CD4-positive, CD25-positive, alpha-beta regulatory T cell (primary cell): ENCODE measurements around the gene STYXL2. TPM values are rescaled to one million over a fixed set of nuclear protein-coding genes. Genes with fewer than 3 reads are reported as not detected.

Source experiments
- ATAC-seq, 2 donors: fragments of 150-1000 bp; cut with Tn5 transposase; one replicate each; pipeline ENCODE4 v1.10.0; 2021; ENCODE audit warnings: low read depth in 2 of 2, moderate number of reproducible peaks in 2 of 2, moderate library complexity in 1 of 2
- DNase-seq, 3 donors: peaks; one replicate each; pipeline versions ENCODE4 v3.0.0 to v3.0.0-alpha.2; 2012 to 2022; ENCODE audit warnings: mixed read lengths in 1 of 3
- H3K27ac ChIP-seq: one replicate; pipeline ENCODE4 v1.7.0; 2013; ENCODE audit warnings: mild to moderate bottlenecking, low read length; ENCODE audit not compliant: insufficient read depth, poor library complexity, severe bottlenecking
- H3K27me3 ChIP-seq: one replicate; pipeline ENCODE4 v1.7.0; 2013; ENCODE audit warnings: low read length; ENCODE audit not compliant: control insufficient read depth, insufficient read depth
- H3K36me3 ChIP-seq: one replicate; pipeline ENCODE4 v1.7.0; 2013; ENCODE audit warnings: mild to moderate bottlenecking, low read length, moderate library complexity; ENCODE audit not compliant: control insufficient read depth, insufficient read depth
- H3K4me1 ChIP-seq: 2 replicates; pipeline ENCODE4 v1.7.0; 2013; ENCODE audit warnings: mild to moderate bottlenecking, low read length; ENCODE audit not compliant: insufficient read depth, control insufficient read depth, poor library complexity, severe bottlenecking
- H3K4me3 ChIP-seq: one replicate; pipeline ENCODE4 v1.7.0; 2013; ENCODE audit warnings: low read depth, mild to moderate bottlenecking, low read length, moderate library complexity
- H3K9me3 ChIP-seq, 2 experiments: 1 replicate in 1 of 2; 2 replicates in 1 of 2; pipeline ENCODE4 v1.7.0; 2013; ENCODE audit warnings: low read length in 2 of 2, mild to moderate bottlenecking in 1 of 2, moderate library complexity in 1 of 2; ENCODE audit not compliant: control insufficient read depth in 2 of 2
- H3K27ac Mint-ChIP-seq, 3 donors: one replicate each; pipeline ENCODE4 v1.8.0; 2020 to 2022; ENCODE audit warnings: mild to moderate bottlenecking in 3 of 3, mixed read lengths in 3 of 3, moderate library complexity in 2 of 3
- H3K27me3 Mint-ChIP-seq: one replicate; pipeline ENCODE4 v1.8.0; 2022; ENCODE audit warnings: mild to moderate bottlenecking, mixed read lengths
- H3K36me3 Mint-ChIP-seq: one replicate; pipeline ENCODE4 v1.8.0; 2020; ENCODE audit warnings: mixed read lengths
- H3K4me1 Mint-ChIP-seq, 4 donors: one replicate each; pipeline ENCODE4 v1.8.0; 2020 to 2022; ENCODE audit warnings: mixed read lengths in 4 of 4, mild to moderate bottlenecking in 1 of 4
- H3K4me3 Mint-ChIP-seq, 4 donors: one replicate each; pipeline ENCODE4 v1.8.0; 2020 to 2022; ENCODE audit warnings: mild to moderate bottlenecking in 4 of 4, mixed read lengths in 4 of 4, moderate library complexity in 3 of 4
- H3K9me3 Mint-ChIP-seq, 7 donors: one replicate each; pipeline ENCODE4 v1.8.0; 2020 to 2022; ENCODE audit warnings: mixed read lengths in 7 of 7, mild to moderate bottlenecking in 3 of 7, moderate library complexity in 2 of 7
- polyA plus RNA-seq, 4 donors: library from polyadenylated mRNA; unstranded; fragments of 300-500 nt; fragmentation: Illumina TruSeq; gene quantifications; one replicate each; pipeline ENCODE4 v1.2.3, GENCODE V29; 2021
- total RNA-seq: library from RNA; stranded (reverse); gene quantifications from one replicate; pipeline ENCODE4 v1.2.3, GENCODE V29; 2022

Gene STYXL2
- total and polyA plus RNA-seq, 5 donors from 2014 or later = not detected

DNA sequence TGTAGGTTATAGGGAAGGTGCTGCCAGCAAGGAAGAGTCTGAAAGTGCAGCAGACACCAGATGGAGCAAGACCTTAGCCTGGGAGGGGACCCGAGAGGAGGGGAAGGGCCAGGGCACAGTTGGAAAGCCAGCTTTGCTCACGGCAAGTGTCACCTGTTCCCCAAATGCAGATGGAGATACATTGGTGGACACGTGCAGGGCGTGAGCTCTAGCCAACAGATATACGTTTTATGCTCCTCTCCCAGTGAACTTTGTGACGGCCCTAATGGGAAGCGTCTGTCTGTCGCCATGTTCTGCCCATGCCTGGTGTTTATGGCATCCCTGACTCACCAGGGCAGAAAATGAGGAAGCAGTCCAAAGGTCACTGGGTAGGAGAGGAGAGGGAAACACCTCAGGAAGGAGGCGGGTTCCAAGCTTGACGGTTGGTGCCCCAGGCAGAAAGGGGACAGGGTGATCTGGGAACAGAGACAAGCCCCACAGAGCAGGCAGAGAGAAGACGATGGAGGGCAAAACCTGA is 11.3 kb upstream of the STYXL2 start:
- no peaks in the 10 kb centered on the region for H3K9me3 ChIP-seq
- ATAC-seq = no peak
- H3K27me3 Mint-ChIP-seq = peaks cover 12% of the 10 kb centered on the region
- H3K36me3 ChIP-seq = no peaks in the 10 kb centered on the region
- peaks cover 39% of the 10 kb centered on the region for H3K36me3 Mint-ChIP-seq
- no peak for DNase-seq
- no peak overlapping the region for H3K27ac ChIP-seq
- H3K4me1 ChIP-seq = peaks cover 21% of the 10 kb centered on the region
- H3K27me3 ChIP-seq = no peaks in the 10 kb centered on the region
- peaks cover 0 to 35% (median 19%) of the 10 kb centered on the region in 4 donors for H3K4me1 Mint-ChIP-seq
- peak overlapping the region in 1 of 4 donors; percentile 62 for H3K4me3 Mint-ChIP-seq
- peak overlapping the region in 2 of 3 donors; percentile 47 to 83 for H3K27ac Mint-ChIP-seq
- peaks cover 0 to 1% (median 0%) of the 10 kb centered on the region in 7 donors for H3K9me3 Mint-ChIP-seq
- H3K4me3 ChIP-seq = no peak overlapping the region

DNA sequence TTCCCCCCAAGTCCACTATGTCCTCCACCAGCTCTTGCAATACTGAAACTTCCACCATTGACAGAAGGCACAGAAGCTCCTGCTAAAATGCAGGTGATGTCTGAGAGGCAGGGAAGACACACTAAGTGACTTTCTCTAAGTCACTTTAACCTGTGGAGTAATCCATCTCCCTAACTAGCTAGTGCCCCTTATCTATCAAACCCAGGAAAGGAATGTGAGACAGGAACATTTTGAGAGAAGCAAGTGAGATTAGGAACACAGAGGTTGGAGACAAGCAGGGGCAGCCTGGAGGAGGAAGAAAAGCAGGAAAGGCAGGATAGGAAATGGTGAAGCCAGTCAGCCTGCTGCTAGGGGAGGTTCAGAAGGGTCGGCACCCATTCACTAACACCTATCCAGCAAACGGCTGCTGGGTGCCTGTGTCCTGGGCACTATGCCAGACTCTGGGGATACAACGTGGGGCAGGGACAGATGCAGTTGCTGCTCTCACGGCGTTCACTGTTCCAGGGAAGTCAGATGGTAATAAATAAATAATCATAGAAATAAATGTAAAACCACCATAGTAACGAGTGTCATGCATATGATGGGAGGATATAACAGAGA is 10.7 kb upstream of the STYXL2 start:
- Histone ChIP-seq H3K4me1 (peaks cover 26% of the 10 kb centered on the region), H3K36me3 (no peaks in the 10 kb centered on the region), H3K27me3 (no peaks in the 10 kb centered on the region), H3K4me3 (no peak overlapping the region), H3K9me3 (no peaks in the 10 kb centered on the region), H3K27ac (no peak overlapping the region)
- Mint-ChIP-seq H3K4me1 (peaks cover 0 to 31% (median 20%) of the 10 kb centered on the region in 4 donors), H3K9me3 (peaks cover 0 to 1% (median 0%) of the 10 kb centered on the region in 7 donors), H3K27ac (no peak overlapping the region), H3K4me3 (no peak overlapping the region), H3K27me3 (peaks cover 12% of the 10 kb centered on the region), H3K36me3 (peaks cover 39% of the 10 kb centered on the region)
- no peak for DNase-seq
- no peak for ATAC-seq

DNA sequence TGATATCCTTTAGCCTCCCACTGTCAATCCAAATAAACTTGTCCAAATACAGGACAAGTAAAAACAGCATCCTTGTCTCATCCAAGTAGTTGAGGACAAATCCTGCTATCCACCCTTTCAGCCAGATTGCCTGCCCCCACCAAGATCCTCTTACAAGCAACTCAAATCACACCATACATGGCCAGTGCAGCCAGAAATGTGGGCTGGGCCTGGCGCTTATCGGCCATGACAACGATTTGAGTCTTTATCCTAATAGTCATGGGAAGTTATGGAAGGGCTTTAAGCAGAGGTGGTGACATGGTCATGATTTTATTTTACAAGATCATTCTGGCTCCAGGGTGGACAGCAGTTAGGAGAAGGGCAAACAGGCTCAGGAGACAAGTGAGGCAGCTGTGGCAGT is 10.0 kb upstream of the STYXL2 start:
- H3K36me3 ChIP-seq = no peaks in the 10 kb centered on the region
- H3K9me3 ChIP-seq = no peaks in the 10 kb centered on the region
- no peak overlapping the region for H3K4me3 ChIP-seq
- DNase-seq (no peak), ATAC-seq (no peak)
- peaks cover 12% of the 10 kb centered on the region for H3K27me3 Mint-ChIP-seq
- H3K4me1 ChIP-seq = peaks cover 34% of the 10 kb centered on the region
- H3K27me3 ChIP-seq = no peaks in the 10 kb centered on the region
- H3K27ac Mint-ChIP-seq = no peak overlapping the region
- H3K36me3 Mint-ChIP-seq = peaks cover 35% of the 10 kb centered on the region
- no peak overlapping the region for H3K4me3 Mint-ChIP-seq
- H3K4me1 Mint-ChIP-seq = peaks cover 0 to 32% (median 24%) of the 10 kb centered on the region in 4 donors
- peaks cover 0 to 1% (median 0%) of the 10 kb centered on the region in 7 donors for H3K9me3 Mint-ChIP-seq
- H3K27ac ChIP-seq = no peak overlapping the region

DNA sequence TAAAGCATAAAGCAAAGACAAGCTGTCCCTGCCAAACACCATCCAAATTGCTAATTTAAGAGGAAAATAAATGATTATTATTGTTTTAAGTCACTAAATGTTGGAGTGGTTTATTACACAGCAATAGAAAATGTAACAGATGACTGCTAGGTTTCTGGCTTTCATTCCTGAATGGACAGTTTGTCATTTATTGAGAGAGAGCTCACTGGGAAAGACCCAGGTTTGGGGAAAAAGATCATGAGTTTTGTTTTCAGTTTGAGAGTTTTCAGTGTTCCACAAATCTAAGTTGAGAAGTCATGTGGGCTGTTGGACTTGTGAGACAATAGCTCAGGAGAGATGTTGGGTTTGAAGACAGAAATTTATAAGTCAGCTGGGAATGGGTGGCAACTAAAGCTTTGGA is 9.1 kb upstream of the STYXL2 start:
- Mint-ChIP-seq H3K36me3 (peaks cover 35% of the 10 kb centered on the region), H3K27ac (no peak overlapping the region)

DNA sequence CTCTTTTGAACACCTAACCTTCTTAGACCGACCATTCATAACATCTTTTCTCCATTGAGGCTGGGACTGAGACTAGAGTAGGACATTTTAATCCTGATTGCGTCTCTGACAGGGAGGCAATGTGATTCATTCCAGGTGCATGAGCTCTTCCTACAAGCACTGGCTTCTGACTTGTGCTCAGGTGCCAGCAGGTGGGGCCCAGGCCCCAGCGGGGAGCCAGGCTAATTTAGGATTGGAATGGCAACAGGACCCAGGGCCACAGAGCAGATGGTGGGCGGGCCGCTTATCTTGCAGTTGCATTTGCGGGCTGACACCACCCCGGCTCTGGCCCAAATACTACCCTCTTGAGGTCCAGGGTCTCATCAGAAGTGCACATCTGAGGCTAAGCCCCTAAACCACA is 7.8 kb upstream of the STYXL2 start:
- H3K9me3 ChIP-seq = no peaks in the 10 kb centered on the region
- H3K4me3 ChIP-seq = no peak overlapping the region
- Mint-ChIP-seq H3K9me3 (peaks cover 0 to 2% (median 0%) of the 10 kb centered on the region in 7 donors), H3K4me1 (peaks cover 13 to 37% (median 28%) of the 10 kb centered on the region in 4 donors), H3K4me3 (peak overlapping the region; percentile 45 to 91 (median 74)), H3K36me3 (peaks cover 26% of the 10 kb centered on the region), H3K27me3 (peaks cover 4% of the 10 kb centered on the region), H3K27ac (peak overlapping the region; percentile 22 to 100 (median 83))
- H3K36me3 ChIP-seq = no peaks in the 10 kb centered on the region
- DNase-seq (no peak), ATAC-seq (no peak)
- H3K4me1 ChIP-seq = peaks cover 55% of the 10 kb centered on the region
- H3K27me3 ChIP-seq = no peaks in the 10 kb centered on the region
- no peak overlapping the region for H3K27ac ChIP-seq

More for the DNA sequence above, 9.1 kb upstream of the STYXL2 start:
- Histone ChIP-seq H3K27ac (no peak overlapping the region), H3K9me3 (no peaks in the 10 kb centered on the region), H3K4me1 (peaks cover 42% of the 10 kb centered on the region), H3K36me3 (no peaks in the 10 kb centered on the region), H3K27me3 (no peaks in the 10 kb centered on the region), H3K4me3 (peak overlapping the region; percentile 35)
- Mint-ChIP-seq H3K4me1 (peaks cover 7 to 34% (median 27%) of the 10 kb centered on the region in 4 donors), H3K4me3 (no peak overlapping the region), H3K27me3 (peaks cover 12% of the 10 kb centered on the region), H3K9me3 (peaks cover 0 to 1% (median 0%) of the 10 kb centered on the region in 7 donors)
- DNase-seq (no peak), ATAC-seq (no peak)

DNA sequence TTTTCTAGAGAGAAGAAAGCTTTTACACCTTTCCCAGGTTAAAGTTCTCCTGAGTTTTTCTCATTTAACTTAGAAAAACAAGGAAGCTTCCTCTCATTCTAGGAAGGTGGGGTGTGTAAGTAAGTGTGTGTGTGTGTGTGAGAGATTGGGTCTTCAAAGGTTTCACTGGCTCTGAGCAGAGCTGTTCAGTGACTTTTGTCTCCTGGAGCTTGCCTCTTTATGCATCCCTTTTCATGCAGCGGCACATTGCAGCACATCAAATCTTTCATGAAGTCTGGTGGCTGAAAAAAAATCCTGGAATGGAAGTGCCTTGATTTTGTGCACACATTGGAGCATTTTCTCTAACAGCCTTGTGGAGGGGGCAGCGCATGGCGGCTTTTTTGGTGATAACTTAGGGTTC is 7.1 kb upstream of the STYXL2 start:
- no peak for DNase-seq
- peaks cover 59% of the 10 kb centered on the region for H3K4me1 ChIP-seq
- Mint-ChIP-seq H3K9me3 (peaks cover 0 to 2% (median 0%) of the 10 kb centered on the region in 7 donors), H3K27me3 (no peaks in the 10 kb centered on the region), H3K36me3 (peaks cover 21% of the 10 kb centered on the region), H3K4me1 (peaks cover 13 to 37% (median 25%) of the 10 kb centered on the region in 4 donors), H3K27ac (peak overlapping the region; percentile 83 to 100 (median 91)), H3K4me3 (peak overlapping the region; percentile 13 to 91 (median 74))
- H3K4me3 ChIP-seq = peak overlapping the region; percentile 44
- ATAC-seq = no peak
- H3K27me3 ChIP-seq = no peaks in the 10 kb centered on the region
- H3K9me3 ChIP-seq = no peaks in the 10 kb centered on the region
- H3K36me3 ChIP-seq = no peaks in the 10 kb centered on the region
- no peak overlapping the region for H3K27ac ChIP-seq

DNA sequence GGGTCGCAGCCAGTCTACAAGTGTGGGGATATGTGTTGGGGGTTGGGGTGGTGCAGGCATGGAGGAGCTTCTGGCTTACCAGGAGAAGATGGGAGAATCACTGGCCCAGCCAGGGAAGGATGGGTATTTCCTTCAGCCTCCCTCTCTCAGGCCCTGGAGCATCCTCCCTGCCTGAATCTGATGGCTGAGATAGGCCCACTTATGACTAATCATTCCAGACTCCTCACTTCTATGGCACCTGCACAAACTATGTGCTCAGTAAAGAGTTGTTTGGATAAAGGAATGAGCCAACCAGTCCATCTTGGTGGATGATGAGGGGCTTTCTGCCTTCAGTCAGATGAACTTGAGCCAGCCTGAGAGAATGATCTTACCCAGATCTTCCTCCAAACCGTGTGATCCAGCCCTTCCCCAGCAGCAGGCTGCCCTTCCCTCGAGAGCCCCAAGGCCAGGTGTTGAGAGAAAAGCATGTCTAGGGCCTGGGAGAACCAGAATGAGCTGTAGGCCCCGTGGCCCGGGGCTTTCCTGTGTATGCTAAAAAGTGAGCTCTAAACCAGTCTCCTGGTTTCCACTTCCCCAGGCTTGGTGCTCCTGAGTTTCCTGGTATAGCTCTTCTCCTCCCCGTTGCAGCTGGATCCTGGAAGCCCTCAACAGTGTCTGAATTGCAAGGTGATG is 5.0 kb upstream of the STYXL2 start:
- Mint-ChIP-seq H3K27ac (peak overlapping the region; percentile 100), H3K9me3 (peaks cover 0 to 3% (median 0%) of the 10 kb centered on the region in 7 donors), H3K36me3 (peaks cover 17% of the 10 kb centered on the region), H3K27me3 (no peaks in the 10 kb centered on the region), H3K4me3 (peak overlapping the region; percentile 81 to 96 (median 91)), H3K4me1 (peaks cover 13 to 54% (median 30%) of the 10 kb centered on the region in 4 donors)
- no peaks in the 10 kb centered on the region for H3K9me3 ChIP-seq
- H3K4me1 ChIP-seq = peaks cover 59% of the 10 kb centered on the region
- H3K36me3 ChIP-seq = no peaks in the 10 kb centered on the region
- ATAC-seq (no peak), DNase-seq (peak in 1 of 3 donors; percentile 15)
- H3K27me3 ChIP-seq = no peaks in the 10 kb centered on the region
- peak overlapping the region; percentile 79 for H3K27ac ChIP-seq
- peak overlapping the region; percentile 75 for H3K4me3 ChIP-seq
